GM21515 (cell line): ENCODE results near the gene RPL6.
"Not testable (repeated sequence)": the region's sequence is repeated elsewhere in the genome, so short reads cannot be mapped to it uniquely, and the experiment has no call there.

Experiments
- ATAC-seq: cut with Tn5 transposase; IDR thresholded peaks from one replicate; pipeline ENCODE4 v1.9.1; 2021; ENCODE audit not compliant: unreplicated experiment

The RPL6 gene

GRCh38 chr12:112409064-112409905 lies at the start of gene RPL6:
Gene RPL6 (minus strand): TSS chr12:112409605. CDS start chr12:112408656, 949 bp downstream.
- ATAC-seq: peak; percentile 80

GRCh38 chr12:112458751-112459150 lies 49.3 kb upstream of the RPL6 start:
- no peak for ATAC-seq

- no peak for ATAC-seq
Measured at GRCh38 chr12:112458330-112458729, 48.9 kb upstream of the RPL6 start.

GRCh38 chr12:112457142-112457541 lies 47.7 kb upstream of the RPL6 start:
- not testable (repeated sequence) for ATAC-seq

- ATAC-seq: no peak
Measured at GRCh38 chr12:112456029-112456428, 46.6 kb upstream of the RPL6 start.

- ATAC-seq: no peak
Measured at GRCh38 chr12:112450725-112451124, 41.3 kb upstream of the RPL6 start.

GRCh38 chr12:112448165-112448564 lies 38.8 kb upstream of the RPL6 start:
- not testable (repeated sequence) for ATAC-seq

- ATAC-seq: no peak
Measured at GRCh38 chr12:112447106-112447505, 37.7 kb upstream of the RPL6 start.

GRCh38 chr12:112446008-112446725 lies 36.8 kb upstream of the RPL6 start:
- no peak for ATAC-seq

- ATAC-seq: no peak
Measured at GRCh38 chr12:112443916-112444315, 34.5 kb upstream of the RPL6 start.

GRCh38 chr12:112440653-112441052 lies 31.2 kb upstream of the RPL6 start:
- not testable (repeated sequence) for ATAC-seq

GRCh38 chr12:112439769-112440168 lies 30.4 kb upstream of the RPL6 start:
- ATAC-seq: no peak

GRCh38 chr12:112438645-112439044 lies 29.2 kb upstream of the RPL6 start:
- not testable (repeated sequence) for ATAC-seq

- no peak for ATAC-seq
Measured at GRCh38 chr12:112433551-112433950, 24.1 kb upstream of the RPL6 start.

GRCh38 chr12:112431965-112432364 lies 22.6 kb upstream of the RPL6 start:
- ATAC-seq: no peak

- ATAC-seq: no peak
Measured at GRCh38 chr12:112430929-112431328, 21.5 kb upstream of the RPL6 start.

GRCh38 chr12:112427760-112428159 lies 18.4 kb upstream of the RPL6 start:
- ATAC-seq: no peak

GRCh38 chr12:112425582-112426382 lies 16.4 kb upstream of the RPL6 start:
- no peak for ATAC-seq

- ATAC-seq: no peak
Measured at GRCh38 chr12:112424126-112424525, 14.7 kb upstream of the RPL6 start.

- ATAC-seq: no peak
Measured at GRCh38 chr12:112422531-112422930, 13.1 kb upstream of the RPL6 start.

- ATAC-seq: no peak
Measured at GRCh38 chr12:112421363-112421762, 12.0 kb upstream of the RPL6 start.
